IPS-20b (cell line): ENCODE results near the gene PCDHA1.
"Not testable (repeated sequence)": the region's sequence is repeated elsewhere in the genome, so short reads cannot be mapped to it uniquely, and the experiment has no call there.

Experiments used
- H3K27ac ChIP-seq: one replicate; pipeline ENCODE4 v1.5.1; 2013; ENCODE audit warnings: low read length
- H3K27me3 ChIP-seq: 2 replicates; pipeline ENCODE4 v1.6.1; 2013; ENCODE audit warnings: mild to moderate bottlenecking, low read length, inconsistent platforms; ENCODE audit not compliant: insufficient read depth
- H3K36me3 ChIP-seq: 2 replicates; pipeline ENCODE4 v1.6.1; 2013; ENCODE audit warnings: low read depth, mild to moderate bottlenecking, inconsistent platforms, low read length, moderate library complexity; ENCODE audit not compliant: insufficient read depth
- H3K4me1 ChIP-seq: 2 replicates; pipeline ENCODE4 v1.6.1; 2013; ENCODE audit warnings: mild to moderate bottlenecking, control low read depth, inconsistent platforms, low read length, moderate library complexity; ENCODE audit not compliant: insufficient read depth
- H3K4me3 ChIP-seq: 2 replicates; pipeline ENCODE4 v1.5.1; 2013; ENCODE audit warnings: mild to moderate bottlenecking, low read length, inconsistent platforms
- H3K9ac ChIP-seq: 2 replicates; pipeline ENCODE4 v1.6.1; 2013; ENCODE audit warnings: low read depth, mild to moderate bottlenecking, inconsistent platforms, low read length, moderate library complexity
- H3K9me3 ChIP-seq: 2 replicates; pipeline ENCODE4 v1.6.1; 2013; ENCODE audit warnings: mild to moderate bottlenecking, low read depth, low read length, inconsistent platforms; ENCODE audit not compliant: insufficient read depth

Gene PCDHA1

GRCh38 chr5:140821375-140822280 is 35.7 kb downstream of the PCDHA1 start, which contains the start of gene PCDHA5:
Gene PCDHA5, plus strand, starts transcription at chr5:140821613.
- no peak within 1 kb of the TSS for H3K4me3 ChIP-seq
- H3K4me1 ChIP-seq: no peaks in the 10 kb centered on the region
- peaks cover 50% of the 10 kb centered on the region; the same call in 1 of the 2 replicates for H3K9me3 ChIP-seq
- H3K36me3 ChIP-seq: no peaks in the 10 kb centered on the region
- H3K9ac ChIP-seq: no peak within 1 kb of the TSS
- no peak within 1 kb of the TSS for H3K27ac ChIP-seq
- H3K27me3 ChIP-seq: no peaks in the 10 kb centered on the region

GRCh38 chr5:140822281-140822629 is 36.3 kb downstream of the PCDHA1 start:
- H3K4me1 ChIP-seq: no peaks in the 10 kb centered on the region
- H3K36me3 ChIP-seq: no peaks in the 10 kb centered on the region
- peaks cover 48% of the 10 kb centered on the region; the same call in 1 of the 2 replicates for H3K9me3 ChIP-seq
- H3K27me3 ChIP-seq: no peaks in the 10 kb centered on the region
- no peak overlapping the region for H3K9ac ChIP-seq
- no peak overlapping the region for H3K4me3 ChIP-seq
- H3K27ac ChIP-seq: no peak overlapping the region

- H3K27me3 ChIP-seq, H3K36me3 ChIP-seq, H3K9ac ChIP-seq, H3K4me3 ChIP-seq, H3K27ac ChIP-seq, H3K4me1 ChIP-seq: not testable (repeated sequence)
- peaks cover 48% of the 10 kb centered on the region; the same call in 1 of the 2 replicates for H3K9me3 ChIP-seq
These were observed 37.0 kb downstream of the PCDHA1 start for GRCh38 chr5:140822969-140823368.

- H3K27me3 ChIP-seq: no peaks in the 10 kb centered on the region
- peaks cover 49% of the 10 kb centered on the region; the same call in 1 of the 2 replicates for H3K9me3 ChIP-seq
- H3K27ac ChIP-seq: no peak overlapping the region
- no peak overlapping the region for H3K4me3 ChIP-seq
- H3K9ac ChIP-seq: no peak overlapping the region
- H3K4me1 ChIP-seq: no peaks in the 10 kb centered on the region
- no peaks in the 10 kb centered on the region for H3K36me3 ChIP-seq
These were observed 37.5 kb downstream of the PCDHA1 start for GRCh38 chr5:140823475-140823874.

- no peak within 1 kb of the TSS for H3K4me3 ChIP-seq
- H3K36me3 ChIP-seq: no peaks in the 10 kb centered on the region
- H3K27ac ChIP-seq: no peak within 1 kb of the TSS
- peaks cover 41% of the 10 kb centered on the region; the same call in 1 of the 2 replicates for H3K9me3 ChIP-seq
- H3K27me3 ChIP-seq: no peaks in the 10 kb centered on the region
- no peak within 1 kb of the TSS for H3K9ac ChIP-seq
- no peaks in the 10 kb centered on the region for H3K4me1 ChIP-seq
These were observed 41.9 kb downstream of the PCDHA1 start, which contains the start of gene PCDHA6 for GRCh38 chr5:140827704-140828361. Gene PCDHA6, plus strand, starts transcription at chr5:140827960. Its CDS starts 132 bp downstream, at chr5:140828092.

GRCh38 chr5:140828362-140828737 is 42.4 kb downstream of the PCDHA1 start:
- Histone ChIP-seq H3K27me3 (no peaks in the 10 kb centered on the region), H3K9ac (no peak overlapping the region), H3K36me3 (no peaks in the 10 kb centered on the region), H3K27ac (no peak overlapping the region), H3K4me3 (no peak overlapping the region), H3K9me3 (peaks cover 45% of the 10 kb centered on the region; the same call in 1 of the 2 replicates), H3K4me1 (no peaks in the 10 kb centered on the region)

- H3K27ac ChIP-seq, H3K4me3 ChIP-seq, H3K9ac ChIP-seq, H3K36me3 ChIP-seq, H3K27me3 ChIP-seq, H3K4me1 ChIP-seq: not testable (repeated sequence)
- peaks cover 43% of the 10 kb centered on the region; the same call in 1 of the 2 replicates for H3K9me3 ChIP-seq
These were observed 43.9 kb downstream of the PCDHA1 start for GRCh38 chr5:140829511-140830501.

GRCh38 chr5:140833993-140834392 is 48.1 kb downstream of the PCDHA1 start, which contains the start of gene PCDHA7:
Gene PCDHA7, plus strand, starts transcription at chr5:140834269. Its CDS starts 115 bp downstream, at chr5:140834384.
- Histone ChIP-seq H3K9ac (no peak within 1 kb of the TSS), H3K4me3 (no peak within 1 kb of the TSS), H3K27ac (no peak within 1 kb of the TSS)

GRCh38 chr5:140834439-140835008 is 48.6 kb downstream of the PCDHA1 start:
- H3K27me3 ChIP-seq, H3K36me3 ChIP-seq, H3K4me1 ChIP-seq, H3K4me3 ChIP-seq, H3K9ac ChIP-seq, H3K27ac ChIP-seq: not testable (repeated sequence)
- peaks cover 41% of the 10 kb centered on the region; the same call in 1 of the 2 replicates for H3K9me3 ChIP-seq

More at GRCh38 chr5:140833993-140834392, 48.1 kb downstream of the PCDHA1 start, which contains the start of gene PCDHA7:
- Histone ChIP-seq H3K27me3 (no peaks in the 10 kb centered on the region), H3K4me1 (no peaks in the 10 kb centered on the region), H3K36me3 (no peaks in the 10 kb centered on the region), H3K9me3 (peaks cover 41% of the 10 kb centered on the region; the same call in 1 of the 2 replicates)

GRCh38 chr5:140835622-140836510 is 49.9 kb downstream of the PCDHA1 start:
- no peak overlapping the region for H3K4me3 ChIP-seq
- no peak overlapping the region for H3K27ac ChIP-seq
- H3K36me3 ChIP-seq: no peaks in the 10 kb centered on the region
- no peaks in the 10 kb centered on the region for H3K4me1 ChIP-seq
- no peaks in the 10 kb centered on the region for H3K27me3 ChIP-seq
- H3K9ac ChIP-seq: no peak overlapping the region
- H3K9me3 ChIP-seq: peaks cover 47% of the 10 kb centered on the region; the same call in 1 of the 2 replicates
